Ovary (tissue), 9 donors: ENCODE measurements around the gene SLC66A3. TPM values are rescaled to one million over a fixed set of nuclear protein-coding genes. Genes with fewer than 3 reads are reported as not detected.

Source experiments
- DNase-seq, 5 donors: peaks; one replicate each; pipeline ENCODE4 v3.0.0-alpha.2; 2019 to 2020
- H3K27ac ChIP-seq, 2 donors: fragments of 200-600 bp; one replicate each; pipeline versions ENCODE4 v1.5.1 to v1.8.0; 2019 to 2022
- H3K27me3 ChIP-seq: fragments of 200-600 bp; one replicate; pipeline ENCODE4 v1.8.0; 2022
- H3K36me3 ChIP-seq: fragments of 200-600 bp; sonication (generic); one replicate; pipeline ENCODE4 v1.5.1; 2019
- H3K4me1 ChIP-seq: one replicate; pipeline ENCODE4 v1.8.1; 2013; ENCODE audit warnings: mild to moderate bottlenecking, moderate library complexity; ENCODE audit not compliant: insufficient read depth
- H3K4me3 ChIP-seq: fragments of 200-600 bp; sonication (generic); one replicate; pipeline ENCODE4 v1.5.1; 2017
- H3K9me3 ChIP-seq, 2 donors: fragments of 200-600 bp in 1 of 2; sonication (generic) in 1 of 2; one replicate each; pipeline versions ENCODE4 v1.5.1 to v1.8.1; 2013 to 2019; ENCODE audit warnings: mild to moderate bottlenecking in 1 of 2, moderate library complexity in 1 of 2
- CTCF ChIP-seq, 3 donors: fragments of 450-650 bp in 2 of 3; fragments of 200-600 bp in 1 of 3; IDR thresholded peaks; one replicate each; pipeline versions ENCODE4 v1.5.1 to v1.8.0; 2016 to 2022; ENCODE audit warnings: antibody characterized with exemption in 3 of 3, mild to moderate bottlenecking in 1 of 3
- EP300 ChIP-seq: sonication (generic); formaldehyde crosslinking; IDR thresholded peaks from one replicate; pipeline ENCODE4 v1.6.1; 2017; ENCODE audit warnings: antibody characterized with exemption
- POLR2A ChIP-seq: fragments of 450-650 bp; IDR thresholded peaks from one replicate; pipeline ENCODE4 v1.6.1; 2017; ENCODE audit warnings: antibody characterized with exemption, mild to moderate bottlenecking, moderate library complexity
- WGBS, 3 donors: extraction: QIAGEN DNeasy Blood & Tissue Kit in 1 of 3; methylation state at CpG; one replicate each; pipeline versions ENCODE4 v1.1.5 to v1.1.7; 2013 to 2017; 5-methylcytosine and 5-hydroxymethylcytosine counted together
- intact Hi-C, 4 donors: fragments of 100-400 bp; cut with DNase I; formaldehyde crosslinking; loops; one replicate each; pipeline versions ENCODE4 v1.11.0 to v1.15.1; 2022 to 2023
- polyA plus RNA-seq, 2 donors: library from polyadenylated mRNA; stranded (reverse); fragments of 200-250 nt in 1 of 2; fragments of 350-450 nt in 1 of 2; fragmentation: Illumina TruSeq in 1 of 2; extraction: RNeasy Lipid Tissue Mini Kit (QIAGEN cat#74804) in 1 of 2; gene quantifications; one replicate each; pipeline ENCODE4 v1.2.3, GENCODE V29; 2013 to 2014
- total RNA-seq, 7 donors: library from RNA; depleted of rRNA in 2 of 7; stranded (reverse); fragments of >200 nt in 2 of 7; fragmentation: NEBNext Ultra II Directional in 3 of 7; extraction: Animal tissue kit (Norgen Biotek cat#: 25700) in 3 of 7; gene quantifications; one replicate each; pipeline versions ENCODE4 v1.1.0 to v1.2.4, GENCODE V29; 2016 to 2023
- donor health status: DM: no; HTN: no; CAD: no; lungs with moderate emphysema.
- donor health status: DM: no; HTN: no; CAD: no.
- donor health status: Bipolar disorder and iron deficiency.
- donor health status: DM: yes; HTN: yes; CAD: no.
- donor health status: DM: no; HTN: no; CAD: no.
- donor health status: DM: yes; HTN: yes; CAD: no.

Gene SLC66A3
- total and polyA plus RNA-seq, 9 donors = 22.9 to 76.2 (median 30.9) TPM

- intact Hi-C loops = loop anchor here in 1 of 4 donors (10.0 kb wide), 1 partner anchor 81 kb away; a partner anchor contains a TSS
- no peaks in the 10 kb centered on the region for H3K36me3 ChIP-seq
- no peak overlapping the region for H3K27ac ChIP-seq
- H3K9me3 ChIP-seq = no peaks in the 10 kb centered on the region
- DNase-seq = no peak
- H3K27me3 ChIP-seq = no peaks in the 10 kb centered on the region
- H3K4me3 ChIP-seq = no peak overlapping the region
- H3K4me1 ChIP-seq = no peaks in the 10 kb centered on the region
- TF ChIP-seq EP300 (no peak), POLR2A (no peak), CTCF (IDR thresholded peaks at IDR 0.05) (no peak)
- WGBS, 3 donors = 86 to 89% (median 87%) methylated on average over 3 of the region's 3 CpGs
Measured at GRCh38 chr2:11215407-11215806, 60.1 kb downstream of the SLC66A3 start.

- H3K9me3 ChIP-seq = no peaks in the 10 kb centered on the region
- H3K4me3 ChIP-seq = no peak overlapping the region
- DNase-seq = no peak
- intact Hi-C loops = loop anchor here in 1 of 4 donors (10.0 kb wide), 1 partner anchor 86 kb away; a partner anchor contains a TSS
- WGBS, 3 donors = 95 to 97% (median 95%) methylated on average over 2 of the region's 2 CpGs
- no peaks in the 10 kb centered on the region for H3K36me3 ChIP-seq
- H3K27me3 ChIP-seq = no peaks in the 10 kb centered on the region
- no peak for TF ChIP-seq EP300
- TF ChIP-seq POLR2A = no peak
- H3K27ac ChIP-seq = no peak overlapping the region
- no peaks in the 10 kb centered on the region for H3K4me1 ChIP-seq
Measured at GRCh38 chr2:11220445-11220844, 65.2 kb downstream of the SLC66A3 start.

- Histone ChIP-seq H3K4me3 (no peak overlapping the region), H3K27ac (no peak overlapping the region), H3K9me3 (no peaks in the 10 kb centered on the region), H3K4me1 (no peaks in the 10 kb centered on the region), H3K36me3 (no peaks in the 10 kb centered on the region), H3K27me3 (no peaks in the 10 kb centered on the region)
- no peak for DNase-seq
- 87 to 92% (median 88%) methylated on average over 5 of the region's 5 CpGs for WGBS, 3 donors
- no peak for TF ChIP-seq POLR2A
- TF ChIP-seq EP300 = no peak
- TF ChIP-seq CTCF (IDR thresholded peaks at IDR 0.05) = no peak
- intact Hi-C loops = loop anchor here in 1 of 4 donors (2.0 to 10.0 kb wide), 2 partner anchors 18 to 88 kb away; a partner anchor contains a TSS
Measured at GRCh38 chr2:11222845-11223244, 67.6 kb downstream of the SLC66A3 start.

GRCh38 chr2:11224887-11225286 is 69.6 kb downstream of the SLC66A3 start:
- intact Hi-C loops = loop anchor here in 1 of 4 donors (10.0 kb wide), 1 partner anchor 90 kb away; a partner anchor contains a TSS
- no peak for DNase-seq
- Histone ChIP-seq H3K9me3 (no peaks in the 10 kb centered on the region), H3K27ac (no peak overlapping the region), H3K36me3 (no peaks in the 10 kb centered on the region), H3K27me3 (no peaks in the 10 kb centered on the region), H3K4me3 (no peak overlapping the region), H3K4me1 (no peaks in the 10 kb centered on the region)
- no peak for TF ChIP-seq POLR2A
- no peak for TF ChIP-seq EP300
- no peak for TF ChIP-seq CTCF (IDR thresholded peaks at IDR 0.05)

- DNase-seq = no peak
- no peak overlapping the region for H3K27ac ChIP-seq
- H3K27me3 ChIP-seq = no peaks in the 10 kb centered on the region
- no peaks in the 10 kb centered on the region for H3K4me1 ChIP-seq
- no peaks in the 10 kb centered on the region for H3K36me3 ChIP-seq
- H3K9me3 ChIP-seq = no peaks in the 10 kb centered on the region
- TF ChIP-seq POLR2A (no peak), EP300 (no peak), CTCF (IDR thresholded peaks at IDR 0.05) (no peak)
- no peak overlapping the region for H3K4me3 ChIP-seq
- intact Hi-C loops = loop anchor here in 1 of 4 donors (10.0 kb wide), 1 partner anchor 93 kb away; a partner anchor contains a TSS
Measured at GRCh38 chr2:11227595-11227994, 72.3 kb downstream of the SLC66A3 start.

Other genes starting within 250 kb of the SLC66A3 start
- under 1 TPM in 3 of 7 donors, not detected in 4; 0.11 to 0.30 (median 0.15) TPM for gene KCNF1, start 243.5 kb upstream of the SLC66A3 start, total RNA-seq
- under 1 TPM in 1 of 2 donors, not detected in 1; 0.13 TPM for gene KCNF1, start 243.5 kb upstream of the SLC66A3 start, polyA plus RNA-seq
- gene ROCK2, start 189.2 kb downstream of the SLC66A3 start, total RNA-seq = 10 to 100 TPM; 40.1 to 71.9 (median 52.7) TPM
- gene ROCK2, start 189.2 kb downstream of the SLC66A3 start, polyA plus RNA-seq = 10 to 100 TPM; 13.2 to 25.8 TPM